Stimulated activated CD8-positive, alpha-beta memory T cell treated with anti-CD3 and anti-CD28 coated beads, Interleukin-7, amount 100 ng/mL, for 4 hours (primary cell): Measurements from ENCODE around the gene OGG1.

Experiments
- DNase-seq, 2 donors: peaks; one replicate each; pipeline ENCODE4 v3.0.0-alpha.2; 2020; ENCODE audit warnings: low read depth in 2 of 2

The OGG1 gene

GRCh38 chr3:9727743-9728142 is 22.0 kb upstream of the OGG1 start:
- no peak for DNase-seq

GRCh38 chr3:9729419-9729818 is 20.3 kb upstream of the OGG1 start:
- DNase-seq, result no peak

GRCh38 chr3:9730657-9731205 is 19.0 kb upstream of the OGG1 start:
- no peak for DNase-seq

- peak; percentile 98 to 100 for DNase-seq
Observed at GRCh38 chr3:9731206-9732079, 18.3 kb upstream of the OGG1 start, which contains the start of gene BRPF1. Gene BRPF1 (plus strand): TSS chr3:9731735. CDS start chr3:9734141, 2,406 bp downstream.

GRCh38 chr3:9732080-9732739 is 17.5 kb upstream of the OGG1 start:
- DNase-seq, result peak in 1 of 2 donors; percentile 35

- DNase-seq, result no peak
Observed at GRCh38 chr3:9732740-9733115, 17.0 kb upstream of the OGG1 start.

- DNase-seq, result no peak
Observed at GRCh38 chr3:9736831-9737230, 12.9 kb upstream of the OGG1 start.

GRCh38 chr3:9739181-9739580 is 10.6 kb upstream of the OGG1 start:
- DNase-seq, result no peak

- no peak for DNase-seq
Observed at GRCh38 chr3:9742560-9742959, 7.2 kb upstream of the OGG1 start.

- DNase-seq, result no peak
Observed at GRCh38 chr3:9743548-9743947, 6.2 kb upstream of the OGG1 start.

GRCh38 chr3:9744162-9744561 is 5.6 kb upstream of the OGG1 start:
- no peak for DNase-seq

GRCh38 chr3:9745521-9745920 is 4.2 kb upstream of the OGG1 start:
- DNase-seq, result no peak

- DNase-seq, result no peak
Observed at GRCh38 chr3:9746330-9746729, 3.4 kb upstream of the OGG1 start.

GRCh38 chr3:9747267-9747666 is 2.5 kb upstream of the OGG1 start:
- no peak for DNase-seq

- no peak for DNase-seq
Observed at GRCh38 chr3:9748031-9748430, 1.7 kb upstream of the OGG1 start.

- DNase-seq, result no peak
Observed at GRCh38 chr3:9749296-9749644, 482 bp upstream of the OGG1 start.

GRCh38 chr3:9750556-9751411 is 1.0 kb downstream of the OGG1 start:
- DNase-seq, result no peak

GRCh38 chr3:9754678-9755077 is 4.9 kb downstream of the OGG1 start:
- no peak for DNase-seq

GRCh38 chr3:9757427-9757826 is 7.7 kb downstream of the OGG1 start:
- no peak for DNase-seq

GRCh38 chr3:9760779-9761505 is 11.2 kb downstream of the OGG1 start:
- no peak for DNase-seq

GRCh38 chr3:9761919-9762318 is 12.2 kb downstream of the OGG1 start:
- no peak for DNase-seq
